Femur (tissue), 1 donor: ENCODE measurements around the gene RETREG2.

Source experiments
- DNase-seq: peaks from one replicate; pipeline ENCODE4 v3.0.0-alpha.2; 2017

Gene RETREG2

GRCh38 chr2:219218217-219218731, 40.2 kb downstream of the RETREG2 start:
- DNase-seq: peak; percentile 90

- peak; percentile 99 for DNase-seq
Measured at GRCh38 chr2:219218732-219219701, 40.9 kb downstream of the RETREG2 start, which contains the start of gene ABCB6. ABCB6 (minus strand) TSS chr2:219218958; CDS start chr2:219218673, 285 bp downstream.

- no peak for DNase-seq
Measured at GRCh38 chr2:219219784-219220532, 41.9 kb downstream of the RETREG2 start.

GRCh38 chr2:219220652-219221402, 42.8 kb downstream of the RETREG2 start:
- DNase-seq: no peak

- no peak for DNase-seq
Measured at GRCh38 chr2:219221957-219222518, 44.0 kb downstream of the RETREG2 start.

GRCh38 chr2:219223831-219224610, 45.9 kb downstream of the RETREG2 start:
- DNase-seq: no peak

GRCh38 chr2:219225350-219225749, 47.3 kb downstream of the RETREG2 start:
- no peak for DNase-seq

- DNase-seq: no peak
Measured at GRCh38 chr2:219228041-219228910, 50.2 kb downstream of the RETREG2 start.

GRCh38 chr2:219228911-219229304, 50.8 kb downstream of the RETREG2 start:
- no peak for DNase-seq

GRCh38 chr2:219229305-219230058, 51.4 kb downstream of the RETREG2 start, which contains the start of the genes ANKZF1 and ATG9A:
ANKZF1 (plus strand) TSS chr2:219229806; CDS start chr2:219230258, 452 bp downstream.
ATG9A (minus strand) TSS chr2:219229636; CDS start chr2:219228024, 1,612 bp downstream.
- peak; percentile 99 for DNase-seq

- DNase-seq: no peak
Measured at GRCh38 chr2:219230059-219230540, 52.0 kb downstream of the RETREG2 start.

- no peak for DNase-seq
Measured at GRCh38 chr2:219234331-219234730, 56.3 kb downstream of the RETREG2 start.
